Activated CD4-positive, alpha-beta T cell treated with anti-CD3 and anti-CD28 coated beads, Interleukin-2, amount 50 U/mL, for 48 hours (primary cell): ENCODE measurements around the gene TEX36.
"Not testable (repeated sequence)": the region's sequence is repeated elsewhere in the genome, so short reads cannot be mapped to it uniquely, and the experiment has no call there.

ENCODE experiments used
- DNase-seq, 2 experiments: peaks; one replicate each; pipeline ENCODE4 v3.0.0-alpha.2; 2020

TEX36 gene

DNA sequence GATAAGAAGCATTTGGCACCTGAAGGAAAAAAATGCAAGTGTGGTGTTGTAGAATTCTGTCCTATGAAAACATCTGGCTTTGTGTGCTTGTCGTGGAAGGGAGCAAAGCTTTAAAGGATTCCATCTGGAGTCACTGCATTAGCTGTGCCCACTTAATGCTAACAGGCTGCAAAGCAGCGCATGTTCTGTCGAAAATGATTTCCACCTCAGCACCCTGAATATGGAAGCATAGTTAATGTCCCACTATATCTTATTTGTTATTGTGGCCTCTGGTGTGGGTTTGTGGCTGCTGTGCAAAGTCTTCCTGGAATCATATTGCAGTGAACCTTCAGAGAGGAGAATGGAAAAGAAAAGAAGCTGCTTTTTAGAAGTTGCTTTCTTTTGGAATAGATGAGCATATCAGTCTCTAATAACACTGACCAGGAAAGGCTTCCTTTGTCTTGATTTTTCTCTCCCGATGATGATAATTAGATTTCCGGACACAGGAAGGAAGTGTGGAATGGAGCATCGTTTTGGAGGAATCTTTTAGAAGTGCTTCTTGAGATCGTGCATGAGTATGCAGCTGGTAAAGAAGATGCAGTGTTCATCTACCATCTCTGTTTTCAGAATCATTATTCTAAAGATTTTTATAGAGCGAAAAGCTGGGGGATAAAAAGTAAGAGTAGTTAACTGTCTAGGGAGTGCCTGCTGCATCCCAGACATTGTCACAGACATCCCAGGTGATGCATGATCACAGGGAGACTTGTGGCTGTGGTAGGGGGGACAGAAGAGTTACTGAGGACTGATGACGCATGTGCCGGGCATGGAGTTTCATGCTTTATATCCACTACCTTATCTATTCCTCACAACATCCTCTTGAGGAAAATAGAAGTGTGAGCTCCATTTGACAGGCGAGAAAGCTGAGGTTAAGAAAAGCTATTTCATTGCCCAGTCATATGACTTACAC is 54.6 kb downstream of the TEX36 start:
- DNase-seq = no peak

DNA sequence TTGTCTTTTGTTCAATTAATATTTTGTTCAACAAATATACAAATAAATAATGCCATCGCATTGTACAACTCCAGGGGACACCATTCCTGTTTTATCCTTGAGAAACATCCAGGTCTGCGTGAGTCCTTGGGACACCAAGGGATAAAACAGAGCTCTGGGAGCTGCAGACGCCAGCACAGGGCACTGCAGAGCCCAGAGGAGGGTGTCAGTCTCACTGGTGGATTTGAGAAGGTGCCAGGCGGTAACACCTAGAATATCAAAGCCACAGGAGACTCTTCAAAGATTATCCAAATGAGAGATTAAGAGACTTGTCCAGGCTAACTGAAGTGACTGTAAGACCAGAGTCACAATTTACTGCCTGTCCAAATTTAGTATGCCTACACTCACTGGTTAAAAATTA is 55.3 kb downstream of the TEX36 start:
- DNase-seq = no peak

DNA sequence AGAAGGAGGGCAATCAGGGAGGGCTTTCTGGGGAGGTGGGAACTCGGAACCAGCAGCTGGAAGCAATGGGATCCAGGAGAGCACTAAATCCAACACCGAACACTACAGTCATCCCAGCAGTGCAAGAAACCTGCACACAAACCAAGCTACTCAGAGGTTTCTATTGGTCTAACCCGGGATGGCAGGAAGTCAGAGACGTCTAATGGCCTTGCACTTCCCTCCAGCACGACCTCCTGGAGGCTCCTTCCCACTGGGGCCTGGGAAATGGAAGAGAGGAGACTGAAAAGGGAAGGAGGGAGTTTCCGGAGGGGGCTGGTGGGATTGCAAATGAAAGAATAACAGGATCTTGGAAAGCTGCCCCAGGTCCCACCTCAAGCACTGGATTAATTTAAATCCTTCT is 56.3 kb downstream of the TEX36 start:
- no peak for DNase-seq

DNA sequence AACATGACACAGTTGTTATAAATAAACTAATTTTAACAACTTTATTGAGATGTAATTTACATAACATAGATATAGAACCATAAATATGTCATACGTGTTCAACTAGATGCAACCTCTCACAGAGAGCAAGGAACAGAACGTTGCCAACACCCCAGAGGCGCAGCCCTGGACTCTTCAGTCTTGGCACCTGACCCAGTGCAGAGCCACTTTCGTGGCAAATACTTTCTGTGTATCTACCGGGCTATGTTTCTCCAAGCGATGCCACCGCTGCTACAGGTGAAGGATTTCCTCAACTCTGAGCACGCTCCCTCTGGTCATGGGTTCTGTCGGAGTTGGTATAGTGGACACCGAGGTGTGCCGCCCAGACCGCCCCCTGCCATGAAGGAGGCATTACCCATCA is 57.4 kb downstream of the TEX36 start:
- no peak for DNase-seq

GRCh38 chr10:125624800-125625199 is 58.2 kb downstream of the TEX36 start:
- no peak for DNase-seq

- DNase-seq = no peak
Measured at GRCh38 chr10:125621052-125621451, 61.9 kb downstream of the TEX36 start.

- no peak for DNase-seq
Measured at GRCh38 chr10:125620401-125620800, 62.6 kb downstream of the TEX36 start.

- not testable (repeated sequence) for DNase-seq
Measured at GRCh38 chr10:125613062-125613461, 69.9 kb downstream of the TEX36 start.

DNA sequence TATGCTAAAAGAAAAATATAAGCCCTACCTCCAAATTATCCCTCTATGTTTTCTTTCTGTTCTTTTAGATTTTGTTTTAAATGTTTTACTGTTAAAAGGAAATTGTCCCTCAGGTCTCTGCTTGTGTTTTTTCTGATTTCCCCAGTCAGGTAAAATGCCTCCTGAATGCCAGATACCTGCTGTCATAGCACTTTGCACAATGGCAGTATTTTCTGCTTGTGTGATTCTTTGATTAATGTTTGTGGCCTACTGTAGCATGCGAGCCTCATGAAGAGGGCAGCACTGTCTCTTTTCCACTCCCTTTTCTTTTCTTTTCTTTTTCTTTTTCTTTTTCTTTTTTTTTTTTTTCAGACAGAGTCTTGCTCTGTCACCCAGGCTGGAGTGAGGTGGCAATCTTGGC is 71.2 kb downstream of the TEX36 start:
- no peak for DNase-seq

DNA sequence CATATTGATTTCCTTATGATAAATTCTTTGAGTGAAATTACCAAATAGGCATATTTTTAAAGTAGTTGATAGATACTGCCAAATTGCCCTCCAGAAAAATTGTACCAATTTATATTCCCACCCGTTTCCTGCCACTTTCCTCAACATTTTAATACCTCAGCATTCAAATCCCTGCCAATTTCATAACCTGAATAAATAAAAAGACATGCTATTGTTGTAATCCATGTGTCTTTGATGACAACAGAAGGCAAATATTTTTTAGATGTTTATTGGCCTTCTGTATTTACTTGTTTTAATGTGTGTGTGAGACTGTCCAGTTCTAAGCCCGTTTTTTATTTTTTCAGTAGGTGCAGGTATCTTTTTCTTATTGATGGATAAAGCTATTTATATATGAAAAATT is 71.7 kb downstream of the TEX36 start:
- no peak for DNase-seq

- no peak for DNase-seq
Measured at GRCh38 chr10:125609859-125610258, 73.1 kb downstream of the TEX36 start.

DNA sequence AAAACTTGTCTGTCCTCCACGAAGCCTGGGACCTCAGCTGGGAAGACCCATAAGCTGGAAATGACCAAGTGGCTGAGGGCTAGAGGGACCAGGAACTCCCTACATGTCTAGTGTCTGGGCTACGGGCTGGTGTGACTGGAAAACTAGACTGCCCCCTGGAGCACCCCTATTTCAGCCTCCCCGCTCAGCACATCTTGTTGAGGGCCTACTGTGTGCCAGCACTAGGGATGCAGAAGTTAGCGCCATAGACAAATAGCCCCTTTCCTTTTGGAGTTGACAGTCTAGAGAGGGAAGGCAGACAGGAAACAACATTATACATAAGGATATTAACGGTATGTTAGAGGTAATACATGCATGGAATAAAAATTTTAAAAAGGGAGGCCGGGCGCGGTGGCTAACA is 74.5 kb downstream of the TEX36 start:
- no peak for DNase-seq

- no peak for DNase-seq
Measured at GRCh38 chr10:125607689-125608290, 75.2 kb downstream of the TEX36 start.

DNA sequence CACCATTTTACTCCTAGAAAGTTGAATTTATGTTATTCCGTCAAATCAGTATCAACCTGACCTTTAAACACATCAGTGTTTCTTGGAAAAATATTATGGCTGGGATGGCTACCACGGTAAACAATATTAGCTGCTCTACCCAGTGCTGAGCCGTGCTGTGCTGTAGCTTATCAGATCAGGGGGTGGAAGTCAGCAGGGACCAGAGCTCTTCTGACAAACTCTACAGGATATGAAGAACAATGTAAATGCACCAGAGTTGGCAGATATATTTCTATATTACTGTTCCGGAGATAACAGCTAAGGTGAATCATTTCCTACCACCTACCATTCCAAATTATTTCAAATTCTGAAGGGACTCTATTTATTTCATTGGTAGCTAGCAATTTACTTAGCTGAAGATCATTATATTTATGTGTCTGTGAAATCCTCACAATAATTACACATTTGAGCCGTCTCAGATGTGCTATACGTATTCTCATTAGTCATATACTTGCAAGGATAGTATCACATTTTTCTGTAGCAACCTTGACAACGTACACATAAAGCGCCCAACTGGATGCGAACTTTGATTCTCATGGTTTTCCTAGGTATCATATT is 76.5 kb downstream of the TEX36 start:
- no peak for DNase-seq
